ENCODE results near the gene CCT6B. TPM values are rescaled to one million over a fixed set of nuclear protein-coding genes. Genes with fewer than 3 reads are reported as not detected.

CCT6B gene
- total RNA-seq, 1 experiment from 2014 or later: 2.8 TPM

DNA sequence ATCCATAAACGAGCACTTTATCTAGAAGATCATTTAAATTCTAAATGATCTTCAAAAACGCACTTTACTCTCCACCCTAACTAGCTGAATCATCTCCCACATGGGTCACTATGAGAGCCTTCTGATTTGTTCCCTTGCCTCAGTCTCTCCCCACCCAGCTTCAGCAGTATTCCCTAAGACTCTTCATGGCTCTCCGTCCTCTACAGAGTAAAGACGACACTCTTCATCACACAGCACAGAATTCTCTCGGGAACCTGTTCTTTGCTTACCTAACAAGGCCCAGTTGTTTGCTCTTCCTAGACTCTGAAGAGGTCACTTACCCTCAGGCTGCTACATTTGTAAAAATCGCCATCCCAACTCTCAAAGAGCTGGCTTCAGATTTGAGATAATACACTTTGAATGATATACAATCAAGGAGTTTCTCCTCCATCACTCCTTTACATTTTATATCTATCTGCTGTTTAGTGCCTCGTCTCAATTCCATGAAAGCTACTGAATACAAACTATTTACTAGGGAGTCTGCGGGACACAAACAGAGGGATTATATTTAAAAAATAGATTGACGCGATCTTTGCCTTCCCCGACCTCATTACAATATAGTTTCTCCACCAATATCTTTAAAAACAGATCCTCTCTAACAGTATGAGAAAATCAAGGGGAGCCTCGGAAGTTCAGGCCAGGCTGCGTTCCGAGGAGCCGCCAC, 18.5 kb upstream of the CCT6B start:
- no peaks in the 10 kb centered on the region for H3K9me3 Mint-ChIP-seq
- ATAC-seq: peak; percentile 10; the same call in 1 of the 2 replicates
- no peak for DNase-seq (ENCODE audit: low spot score)
- TF ChIP-seq, protein P1, sequence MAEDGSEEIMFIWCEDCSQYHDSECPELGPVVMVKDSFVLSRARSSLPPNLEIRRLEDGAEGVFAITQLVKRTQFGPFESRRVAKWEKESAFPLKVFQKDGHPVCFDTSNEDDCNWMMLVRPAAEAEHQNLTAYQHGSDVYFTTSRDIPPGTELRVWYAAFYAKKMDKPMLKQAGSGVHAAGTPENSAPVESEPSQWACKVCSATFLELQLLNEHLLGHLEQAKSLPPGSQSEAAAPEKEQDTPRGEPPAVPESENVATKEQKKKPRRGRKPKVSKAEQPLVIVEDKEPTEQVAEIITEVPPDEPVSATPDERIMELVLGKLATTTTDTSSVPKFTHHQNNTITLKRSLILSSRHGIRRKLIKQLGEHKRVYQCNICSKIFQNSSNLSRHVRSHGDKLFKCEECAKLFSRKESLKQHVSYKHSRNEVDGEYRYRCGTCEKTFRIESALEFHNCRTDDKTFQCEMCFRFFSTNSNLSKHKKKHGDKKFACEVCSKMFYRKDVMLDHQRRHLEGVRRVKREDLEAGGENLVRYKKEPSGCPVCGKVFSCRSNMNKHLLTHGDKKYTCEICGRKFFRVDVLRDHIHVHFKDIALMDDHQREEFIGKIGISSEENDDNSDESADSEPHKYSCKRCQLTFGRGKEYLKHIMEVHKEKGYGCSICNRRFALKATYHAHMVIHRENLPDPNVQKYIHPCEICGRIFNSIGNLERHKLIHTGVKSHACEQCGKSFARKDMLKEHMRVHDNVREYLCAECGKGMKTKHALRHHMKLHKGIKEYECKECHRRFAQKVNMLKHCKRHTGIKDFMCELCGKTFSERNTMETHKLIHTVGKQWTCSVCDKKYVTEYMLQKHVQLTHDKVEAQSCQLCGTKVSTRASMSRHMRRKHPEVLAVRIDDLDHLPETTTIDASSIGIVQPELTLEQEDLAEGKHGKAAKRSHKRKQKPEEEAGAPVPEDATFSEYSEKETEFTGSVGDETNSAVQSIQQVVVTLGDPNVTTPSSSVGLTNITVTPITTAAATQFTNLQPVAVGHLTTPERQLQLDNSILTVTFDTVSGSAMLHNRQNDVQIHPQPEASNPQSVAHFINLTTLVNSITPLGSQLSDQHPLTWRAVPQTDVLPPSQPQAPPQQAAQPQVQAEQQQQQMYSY (CRISPR knock-in tag; IDR thresholded peaks at IDR 0.05): no peak
- TF ChIP-seq SMAD3 (CRISPR knock-in tag; IDR thresholded peaks at IDR 0.05; ENCODE audit: borderline replicate concordance) (no peak), ZNF232 (CRISPR knock-in tag; IDR thresholded peaks at IDR 0.05) (no peak)
- TF ChIP-seq, protein P2, sequence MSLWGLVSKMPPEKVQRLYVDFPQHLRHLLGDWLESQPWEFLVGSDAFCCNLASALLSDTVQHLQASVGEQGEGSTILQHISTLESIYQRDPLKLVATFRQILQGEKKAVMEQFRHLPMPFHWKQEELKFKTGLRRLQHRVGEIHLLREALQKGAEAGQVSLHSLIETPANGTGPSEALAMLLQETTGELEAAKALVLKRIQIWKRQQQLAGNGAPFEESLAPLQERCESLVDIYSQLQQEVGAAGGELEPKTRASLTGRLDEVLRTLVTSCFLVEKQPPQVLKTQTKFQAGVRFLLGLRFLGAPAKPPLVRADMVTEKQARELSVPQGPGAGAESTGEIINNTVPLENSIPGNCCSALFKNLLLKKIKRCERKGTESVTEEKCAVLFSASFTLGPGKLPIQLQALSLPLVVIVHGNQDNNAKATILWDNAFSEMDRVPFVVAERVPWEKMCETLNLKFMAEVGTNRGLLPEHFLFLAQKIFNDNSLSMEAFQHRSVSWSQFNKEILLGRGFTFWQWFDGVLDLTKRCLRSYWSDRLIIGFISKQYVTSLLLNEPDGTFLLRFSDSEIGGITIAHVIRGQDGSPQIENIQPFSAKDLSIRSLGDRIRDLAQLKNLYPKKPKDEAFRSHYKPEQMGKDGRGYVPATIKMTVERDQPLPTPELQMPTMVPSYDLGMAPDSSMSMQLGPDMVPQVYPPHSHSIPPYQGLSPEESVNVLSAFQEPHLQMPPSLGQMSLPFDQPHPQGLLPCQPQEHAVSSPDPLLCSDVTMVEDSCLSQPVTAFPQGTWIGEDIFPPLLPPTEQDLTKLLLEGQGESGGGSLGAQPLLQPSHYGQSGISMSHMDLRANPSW (CRISPR knock-in tag; conservative IDR thresholded peaks at IDR 0.05; ENCODE audit: low read depth): no peak
- TF ChIP-seq, protein P3, sequence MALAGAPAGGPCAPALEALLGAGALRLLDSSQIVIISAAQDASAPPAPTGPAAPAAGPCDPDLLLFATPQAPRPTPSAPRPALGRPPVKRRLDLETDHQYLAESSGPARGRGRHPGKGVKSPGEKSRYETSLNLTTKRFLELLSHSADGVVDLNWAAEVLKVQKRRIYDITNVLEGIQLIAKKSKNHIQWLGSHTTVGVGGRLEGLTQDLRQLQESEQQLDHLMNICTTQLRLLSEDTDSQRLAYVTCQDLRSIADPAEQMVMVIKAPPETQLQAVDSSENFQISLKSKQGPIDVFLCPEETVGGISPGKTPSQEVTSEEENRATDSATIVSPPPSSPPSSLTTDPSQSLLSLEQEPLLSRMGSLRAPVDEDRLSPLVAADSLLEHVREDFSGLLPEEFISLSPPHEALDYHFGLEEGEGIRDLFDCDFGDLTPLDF (CRISPR knock-in tag; IDR thresholded peaks at IDR 0.05): no peak
- H3K27ac Mint-ChIP-seq: peak overlapping the region; percentile 99
- ChIA-PET CTCF (interaction anchor here (0.9 to 1.2 kb wide), 3 partner anchors 110 to 437 kb away, joined by 3 read pairs; no protein-coding TSS in a partner anchor), POLR2A (interaction anchor here (1.2 kb wide), 1 partner anchor 18 kb away, joined by 3 read pairs; the partner anchor contains the start of genes CCT6B and ZNF830)
- H3K36me3 Mint-ChIP-seq: peaks cover 18% of the 10 kb centered on the region
- H3K27me3 Mint-ChIP-seq (ENCODE audit: low read depth): no peaks in the 10 kb centered on the region; the same call in 1 of the 2 replicates
- H3K4me3 Mint-ChIP-seq: peak overlapping the region; percentile 93
- H3K4me1 Mint-ChIP-seq: peaks cover 26% of the 10 kb centered on the region

DNA sequence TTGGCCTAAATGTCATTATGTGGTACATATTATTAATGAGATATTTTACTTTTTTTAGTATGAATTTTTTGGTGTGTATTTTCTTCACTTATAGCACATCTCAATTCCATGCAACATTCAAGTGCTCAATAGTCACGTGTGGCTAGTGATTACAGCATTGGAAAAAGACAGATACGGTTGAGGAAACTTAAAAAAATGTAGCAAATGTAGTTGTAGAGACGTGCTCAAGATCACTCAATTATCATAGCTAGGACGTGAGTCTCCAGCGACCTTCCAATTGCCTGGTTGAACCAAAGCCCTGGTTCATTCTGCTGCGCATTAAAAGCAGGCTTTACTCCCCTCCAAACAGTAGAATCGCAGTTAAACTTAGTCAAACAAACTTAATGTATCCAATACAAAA, 17.9 kb upstream of the CCT6B start:
- no peak for DNase-seq (ENCODE audit: low spot score)
- peaks cover 14% of the 10 kb centered on the region for H3K36me3 Mint-ChIP-seq
- CTCF ChIA-PET: interaction anchor here (0.9 to 1.2 kb wide), 2 partner anchors 111 to 141 kb away, joined by 3 read pairs; no protein-coding TSS in a partner anchor
- peaks cover 1% of the 10 kb centered on the region; the same call in 1 of the 2 replicates for H3K27me3 Mint-ChIP-seq (ENCODE audit: low read depth)
- peak overlapping the region; percentile 93 for H3K4me3 Mint-ChIP-seq
- ATAC-seq: no peak
- peaks cover 26% of the 10 kb centered on the region for H3K4me1 Mint-ChIP-seq
- POLR2A ChIA-PET: interaction anchor here (0.6 kb wide), 1 partner anchor 177 kb away, joined by 3 read pairs; no protein-coding TSS in a partner anchor
- no peaks in the 10 kb centered on the region for H3K9me3 Mint-ChIP-seq
- H3K27ac Mint-ChIP-seq: no peak overlapping the region
- no peak for TF ChIP-seq ZBTB21 (CRISPR knock-in tag; IDR thresholded peaks at IDR 0.05; ENCODE audit: borderline replicate concordance)
- TF ChIP-seq, protein P4, sequence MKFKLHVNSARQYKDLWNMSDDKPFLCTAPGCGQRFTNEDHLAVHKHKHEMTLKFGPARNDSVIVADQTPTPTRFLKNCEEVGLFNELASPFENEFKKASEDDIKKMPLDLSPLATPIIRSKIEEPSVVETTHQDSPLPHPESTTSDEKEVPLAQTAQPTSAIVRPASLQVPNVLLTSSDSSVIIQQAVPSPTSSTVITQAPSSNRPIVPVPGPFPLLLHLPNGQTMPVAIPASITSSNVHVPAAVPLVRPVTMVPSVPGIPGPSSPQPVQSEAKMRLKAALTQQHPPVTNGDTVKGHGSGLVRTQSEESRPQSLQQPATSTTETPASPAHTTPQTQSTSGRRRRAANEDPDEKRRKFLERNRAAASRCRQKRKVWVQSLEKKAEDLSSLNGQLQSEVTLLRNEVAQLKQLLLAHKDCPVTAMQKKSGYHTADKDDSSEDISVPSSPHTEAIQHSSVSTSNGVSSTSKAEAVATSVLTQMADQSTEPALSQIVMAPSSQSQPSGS (CRISPR knock-in tag; IDR thresholded peaks at IDR 0.05; ENCODE audit: borderline replicate concordance, low read depth): no peak
- TF ChIP-seq, protein P5, sequence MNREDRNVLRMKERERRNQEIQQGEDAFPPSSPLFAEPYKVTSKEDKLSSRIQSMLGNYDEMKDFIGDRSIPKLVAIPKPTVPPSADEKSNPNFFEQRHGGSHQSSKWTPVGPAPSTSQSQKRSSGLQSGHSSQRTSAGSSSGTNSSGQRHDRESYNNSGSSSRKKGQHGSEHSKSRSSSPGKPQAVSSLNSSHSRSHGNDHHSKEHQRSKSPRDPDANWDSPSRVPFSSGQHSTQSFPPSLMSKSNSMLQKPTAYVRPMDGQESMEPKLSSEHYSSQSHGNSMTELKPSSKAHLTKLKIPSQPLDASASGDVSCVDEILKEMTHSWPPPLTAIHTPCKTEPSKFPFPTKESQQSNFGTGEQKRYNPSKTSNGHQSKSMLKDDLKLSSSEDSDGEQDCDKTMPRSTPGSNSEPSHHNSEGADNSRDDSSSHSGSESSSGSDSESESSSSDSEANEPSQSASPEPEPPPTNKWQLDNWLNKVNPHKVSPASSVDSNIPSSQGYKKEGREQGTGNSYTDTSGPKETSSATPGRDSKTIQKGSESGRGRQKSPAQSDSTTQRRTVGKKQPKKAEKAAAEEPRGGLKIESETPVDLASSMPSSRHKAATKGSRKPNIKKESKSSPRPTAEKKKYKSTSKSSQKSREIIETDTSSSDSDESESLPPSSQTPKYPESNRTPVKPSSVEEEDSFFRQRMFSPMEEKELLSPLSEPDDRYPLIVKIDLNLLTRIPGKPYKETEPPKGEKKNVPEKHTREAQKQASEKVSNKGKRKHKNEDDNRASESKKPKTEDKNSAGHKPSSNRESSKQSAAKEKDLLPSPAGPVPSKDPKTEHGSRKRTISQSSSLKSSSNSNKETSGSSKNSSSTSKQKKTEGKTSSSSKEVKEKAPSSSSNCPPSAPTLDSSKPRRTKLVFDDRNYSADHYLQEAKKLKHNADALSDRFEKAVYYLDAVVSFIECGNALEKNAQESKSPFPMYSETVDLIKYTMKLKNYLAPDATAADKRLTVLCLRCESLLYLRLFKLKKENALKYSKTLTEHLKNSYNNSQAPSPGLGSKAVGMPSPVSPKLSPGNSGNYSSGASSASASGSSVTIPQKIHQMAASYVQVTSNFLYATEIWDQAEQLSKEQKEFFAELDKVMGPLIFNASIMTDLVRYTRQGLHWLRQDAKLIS (CRISPR knock-in tag; IDR thresholded peaks at IDR 0.05; ENCODE audit: borderline replicate concordance): no peak
- TF ChIP-seq, protein P6, sequence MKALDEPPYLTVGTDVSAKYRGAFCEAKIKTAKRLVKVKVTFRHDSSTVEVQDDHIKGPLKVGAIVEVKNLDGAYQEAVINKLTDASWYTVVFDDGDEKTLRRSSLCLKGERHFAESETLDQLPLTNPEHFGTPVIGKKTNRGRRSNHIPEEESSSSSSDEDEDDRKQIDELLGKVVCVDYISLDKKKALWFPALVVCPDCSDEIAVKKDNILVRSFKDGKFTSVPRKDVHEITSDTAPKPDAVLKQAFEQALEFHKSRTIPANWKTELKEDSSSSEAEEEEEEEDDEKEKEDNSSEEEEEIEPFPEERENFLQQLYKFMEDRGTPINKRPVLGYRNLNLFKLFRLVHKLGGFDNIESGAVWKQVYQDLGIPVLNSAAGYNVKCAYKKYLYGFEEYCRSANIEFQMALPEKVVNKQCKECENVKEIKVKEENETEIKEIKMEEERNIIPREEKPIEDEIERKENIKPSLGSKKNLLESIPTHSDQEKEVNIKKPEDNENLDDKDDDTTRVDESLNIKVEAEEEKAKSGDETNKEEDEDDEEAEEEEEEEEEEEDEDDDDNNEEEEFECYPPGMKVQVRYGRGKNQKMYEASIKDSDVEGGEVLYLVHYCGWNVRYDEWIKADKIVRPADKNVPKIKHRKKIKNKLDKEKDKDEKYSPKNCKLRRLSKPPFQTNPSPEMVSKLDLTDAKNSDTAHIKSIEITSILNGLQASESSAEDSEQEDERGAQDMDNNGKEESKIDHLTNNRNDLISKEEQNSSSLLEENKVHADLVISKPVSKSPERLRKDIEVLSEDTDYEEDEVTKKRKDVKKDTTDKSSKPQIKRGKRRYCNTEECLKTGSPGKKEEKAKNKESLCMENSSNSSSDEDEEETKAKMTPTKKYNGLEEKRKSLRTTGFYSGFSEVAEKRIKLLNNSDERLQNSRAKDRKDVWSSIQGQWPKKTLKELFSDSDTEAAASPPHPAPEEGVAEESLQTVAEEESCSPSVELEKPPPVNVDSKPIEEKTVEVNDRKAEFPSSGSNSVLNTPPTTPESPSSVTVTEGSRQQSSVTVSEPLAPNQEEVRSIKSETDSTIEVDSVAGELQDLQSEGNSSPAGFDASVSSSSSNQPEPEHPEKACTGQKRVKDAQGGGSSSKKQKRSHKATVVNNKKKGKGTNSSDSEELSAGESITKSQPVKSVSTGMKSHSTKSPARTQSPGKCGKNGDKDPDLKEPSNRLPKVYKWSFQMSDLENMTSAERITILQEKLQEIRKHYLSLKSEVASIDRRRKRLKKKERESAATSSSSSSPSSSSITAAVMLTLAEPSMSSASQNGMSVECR (CRISPR knock-in tag; IDR thresholded peaks at IDR 0.05; ENCODE audit: borderline replicate concordance): no peak
- no peak for TF ChIP-seq SMAD3 (CRISPR knock-in tag; IDR thresholded peaks at IDR 0.05; ENCODE audit: borderline replicate concordance)
- no peak for TF ChIP-seq MXD4 (CRISPR knock-in tag; IDR thresholded peaks at IDR 0.05; ENCODE audit: borderline replicate concordance)
- TF ChIP-seq RORB (CRISPR knock-in tag; IDR thresholded peaks at IDR 0.05): no peak
- TF ChIP-seq, protein P7, sequence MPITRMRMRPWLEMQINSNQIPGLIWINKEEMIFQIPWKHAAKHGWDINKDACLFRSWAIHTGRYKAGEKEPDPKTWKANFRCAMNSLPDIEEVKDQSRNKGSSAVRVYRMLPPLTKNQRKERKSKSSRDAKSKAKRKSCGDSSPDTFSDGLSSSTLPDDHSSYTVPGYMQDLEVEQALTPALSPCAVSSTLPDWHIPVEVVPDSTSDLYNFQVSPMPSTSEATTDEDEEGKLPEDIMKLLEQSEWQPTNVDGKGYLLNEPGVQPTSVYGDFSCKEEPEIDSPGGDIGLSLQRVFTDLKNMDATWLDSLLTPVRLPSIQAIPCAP (CRISPR knock-in tag; IDR thresholded peaks at IDR 0.05): no peak
- TF ChIP-seq SMAD4 (CRISPR knock-in tag; IDR thresholded peaks at IDR 0.05): no peak
- TF ChIP-seq SOX15 (CRISPR knock-in tag; IDR thresholded peaks at IDR 0.05): no peak

Measured in WTC11 (cell line).